Measurements from ENCODE around the gene EMX2.
"Not testable (repeated sequence)": the region's sequence is repeated elsewhere in the genome, so short reads cannot be mapped to it uniquely, and the experiment has no call there.

Gene EMX2

DNA sequence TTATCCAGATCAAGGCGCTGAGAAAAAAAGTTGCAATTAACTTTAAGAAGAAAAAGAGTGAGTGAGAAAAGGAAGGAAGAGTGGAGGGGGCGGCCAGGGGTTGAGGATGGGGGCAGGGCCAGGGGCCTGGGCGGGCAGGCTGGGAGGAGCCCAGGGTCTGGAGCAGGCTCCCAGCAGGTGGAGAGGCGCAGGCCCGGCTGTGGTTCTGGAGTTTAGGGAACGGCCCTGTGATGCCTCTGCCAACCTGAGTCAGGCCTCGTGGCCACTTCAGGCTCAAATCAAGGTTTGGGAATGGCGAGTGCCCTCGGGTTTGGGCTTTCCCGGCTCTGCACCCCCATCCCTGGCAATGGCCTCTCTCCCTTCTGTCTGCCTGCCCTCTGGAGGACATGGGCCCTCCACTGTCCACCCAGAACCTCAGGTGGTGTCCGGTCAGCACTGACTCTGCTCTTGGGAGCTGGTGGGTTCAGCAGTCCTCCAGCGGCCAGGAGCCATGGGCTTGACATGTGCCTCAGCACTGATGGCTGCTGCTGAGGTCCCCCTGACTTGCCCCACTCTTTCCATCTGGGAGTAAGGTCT lies 41.0 kb upstream of the EMX2 start:
- H3K27me3 ChIP-seq (replicated peaks in 2 of 5; ENCODE audit: control insufficient read depth in 4 of 5, insufficient read depth in 5 of 5, low read length in 4 of 5): peaks cover 0 to 28% (median 22%) of the 10 kb centered on the region in 5 experiments
- DNase-seq: no peak
- H3K27ac ChIP-seq (ENCODE audit: insufficient read depth in 1 of 2, low read depth in 1 of 2, low read length in 2 of 2, poor library complexity in 1 of 2, severe bottlenecking in 2 of 2): no peak overlapping the region
- no peak overlapping the region for H3K4me3 ChIP-seq (ENCODE audit: control insufficient read depth in 1 of 7, extremely low read depth in 1 of 7, insufficient read depth in 4 of 7, low read depth in 2 of 7, low read length in 6 of 7)
- H3K36me3 ChIP-seq (ENCODE audit: control insufficient read depth in 4 of 4, insufficient read depth in 4 of 4, low read length in 3 of 4): no peaks in the 10 kb centered on the region
- no peaks in the 10 kb centered on the region for H3K9me3 ChIP-seq (ENCODE audit: control extremely low read depth in 1 of 5, control insufficient read depth in 4 of 5, insufficient read depth in 2 of 5, low read depth in 1 of 5, low read length in 4 of 5)
- POLR2A ChIA-PET: no interaction called here
- CTCF ChIA-PET: no interaction called here
- H3K4me1 ChIP-seq (ENCODE audit: control extremely low read depth in 1 of 4, control insufficient read depth in 4 of 4, insufficient read depth in 4 of 4, low read length in 3 of 4): peaks cover 0 to 2% (median 0%) of the 10 kb centered on the region in 4 experiments
- 98% methylated on average over 11 of the region's 12 CpGs for WGBS (ENCODE audit: insufficient coverage)

DNA sequence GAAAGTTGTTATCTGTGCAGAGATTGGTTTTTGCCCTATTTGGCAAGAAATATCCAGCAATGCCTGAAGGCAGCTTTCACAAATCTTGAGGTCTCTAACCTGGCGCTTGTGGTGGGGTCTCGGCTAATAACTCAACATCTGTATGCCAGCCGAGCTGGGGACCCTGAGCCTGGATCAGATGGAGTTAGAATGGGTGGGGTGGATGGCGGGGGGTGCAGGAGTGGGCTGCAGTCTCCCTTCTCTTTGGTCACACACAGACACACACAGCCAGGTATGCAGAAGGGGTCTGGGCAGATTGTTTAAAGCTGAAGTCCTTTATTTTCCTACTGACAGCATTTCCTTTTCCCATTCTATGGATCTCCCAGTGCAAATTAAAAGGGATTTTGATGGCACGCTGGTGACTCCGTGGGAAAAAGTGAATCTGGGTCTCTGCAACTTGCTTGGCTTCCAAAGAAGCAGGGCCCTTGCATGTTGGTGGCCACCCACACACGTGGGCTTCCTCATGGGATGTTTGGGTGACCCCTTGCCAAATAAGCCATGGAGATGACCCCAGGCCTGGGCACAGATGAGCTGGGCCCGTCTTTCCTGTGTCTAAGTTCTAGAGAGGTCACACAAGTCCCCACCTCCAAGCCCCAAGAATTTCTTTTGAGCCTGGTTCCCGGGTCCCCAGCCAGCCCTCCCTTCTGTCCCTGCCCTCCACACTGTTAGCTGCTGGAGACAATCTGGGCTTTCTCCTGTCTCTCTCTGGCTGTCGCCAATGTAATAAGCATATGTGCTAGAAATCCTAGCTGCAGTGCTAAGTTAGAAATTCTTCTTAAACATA lies 39.9 kb upstream of the EMX2 start:
- Histone ChIP-seq H3K36me3 (ENCODE audit: control insufficient read depth in 4 of 4, insufficient read depth in 4 of 4, low read length in 3 of 4) (no peaks in the 10 kb centered on the region), H3K4me3 (ENCODE audit: control insufficient read depth in 1 of 7, extremely low read depth in 1 of 7, insufficient read depth in 4 of 7, low read depth in 2 of 7, low read length in 6 of 7) (no peak overlapping the region), H3K9me3 (ENCODE audit: control extremely low read depth in 1 of 5, control insufficient read depth in 4 of 5, insufficient read depth in 2 of 5, low read depth in 1 of 5, low read length in 4 of 5) (peaks cover 0 to 2% (median 0%) of the 10 kb centered on the region in 5 experiments), H3K4me1 (ENCODE audit: control extremely low read depth in 1 of 4, control insufficient read depth in 4 of 4, insufficient read depth in 4 of 4, low read length in 3 of 4) (no peaks in the 10 kb centered on the region), H3K27me3 (replicated peaks in 2 of 5; ENCODE audit: control insufficient read depth in 4 of 5, insufficient read depth in 5 of 5, low read length in 4 of 5) (peaks cover 0 to 30% (median 24%) of the 10 kb centered on the region in 5 experiments), H3K27ac (ENCODE audit: insufficient read depth in 1 of 2, low read depth in 1 of 2, low read length in 2 of 2, poor library complexity in 1 of 2, severe bottlenecking in 2 of 2) (no peak overlapping the region)
- no peak for DNase-seq
- 73% methylated on average over 4 of the region's 10 CpGs for WGBS (ENCODE audit: insufficient coverage)
- ChIA-PET POLR2A (no interaction called here), CTCF (no interaction called here)

DNA sequence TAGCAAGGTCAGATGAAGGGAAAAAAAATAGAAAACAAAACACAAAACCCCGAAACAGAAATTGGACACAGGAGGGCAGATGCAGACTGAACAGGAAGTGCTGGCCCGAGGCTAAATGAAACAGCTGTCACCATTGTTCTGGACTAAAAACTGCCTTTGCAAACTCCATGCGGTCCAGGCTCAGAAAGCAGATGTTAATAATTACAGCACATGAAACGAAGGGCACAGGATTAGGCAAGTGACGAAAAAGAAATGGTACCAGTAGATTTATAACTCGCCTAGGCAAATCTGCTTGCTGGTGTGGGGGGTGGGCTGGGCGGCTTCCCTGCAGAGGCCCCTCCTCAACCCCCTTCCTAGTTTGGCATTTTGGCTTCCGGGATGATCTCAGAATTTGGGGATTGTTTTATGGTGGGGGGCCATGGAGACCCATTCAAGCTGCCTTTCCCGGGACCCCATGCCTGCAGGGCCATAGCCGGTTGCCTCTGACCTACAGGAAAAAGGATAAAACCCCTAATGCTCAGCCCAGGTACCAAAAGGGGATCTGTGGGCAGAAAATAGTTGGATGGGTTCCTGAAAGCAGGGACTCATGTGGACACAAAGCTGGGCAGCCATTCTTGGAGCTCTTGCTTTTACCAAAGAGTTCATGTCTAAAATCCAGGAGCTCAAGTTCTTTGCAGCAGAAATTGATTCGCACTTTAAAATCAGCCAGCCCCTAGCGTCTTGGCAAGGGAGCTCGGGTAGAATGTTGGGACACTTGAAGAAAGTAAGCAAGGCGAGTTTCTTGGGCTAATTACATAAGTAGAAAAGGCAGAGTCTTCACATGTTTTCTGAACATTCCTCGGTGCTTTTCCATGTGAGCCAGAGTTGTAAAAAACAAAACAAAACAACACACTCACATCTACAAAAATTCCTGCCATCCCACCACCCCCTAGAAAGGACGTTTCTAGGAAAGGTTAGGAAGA lies 39.0 kb upstream of the EMX2 start:
- Histone ChIP-seq H3K36me3 (ENCODE audit: control insufficient read depth in 4 of 4, insufficient read depth in 4 of 4, low read length in 3 of 4) (no peaks in the 10 kb centered on the region), H3K27me3 (replicated peaks in 2 of 5; ENCODE audit: control insufficient read depth in 4 of 5, insufficient read depth in 5 of 5, low read length in 4 of 5) (peaks cover 0 to 30% (median 21%) of the 10 kb centered on the region in 5 experiments), H3K4me3 (ENCODE audit: control insufficient read depth in 1 of 7, extremely low read depth in 1 of 7, insufficient read depth in 4 of 7, low read depth in 2 of 7, low read length in 6 of 7) (no peak overlapping the region), H3K9me3 (ENCODE audit: control extremely low read depth in 1 of 5, control insufficient read depth in 4 of 5, insufficient read depth in 2 of 5, low read depth in 1 of 5, low read length in 4 of 5) (peaks cover 0 to 2% (median 0%) of the 10 kb centered on the region in 5 experiments), H3K4me1 (ENCODE audit: control extremely low read depth in 1 of 4, control insufficient read depth in 4 of 4, insufficient read depth in 4 of 4, low read length in 3 of 4) (no peaks in the 10 kb centered on the region), H3K27ac (ENCODE audit: insufficient read depth in 1 of 2, low read depth in 1 of 2, low read length in 2 of 2, poor library complexity in 1 of 2, severe bottlenecking in 2 of 2) (no peak overlapping the region)
- POLR2A ChIA-PET: no interaction called here
- DNase-seq: peak in 2 of 3 donors; percentile 6 to 23
- WGBS (ENCODE audit: insufficient coverage): 56% methylated on average over 11 of the region's 16 CpGs
- CTCF ChIA-PET: no interaction called here

DNA sequence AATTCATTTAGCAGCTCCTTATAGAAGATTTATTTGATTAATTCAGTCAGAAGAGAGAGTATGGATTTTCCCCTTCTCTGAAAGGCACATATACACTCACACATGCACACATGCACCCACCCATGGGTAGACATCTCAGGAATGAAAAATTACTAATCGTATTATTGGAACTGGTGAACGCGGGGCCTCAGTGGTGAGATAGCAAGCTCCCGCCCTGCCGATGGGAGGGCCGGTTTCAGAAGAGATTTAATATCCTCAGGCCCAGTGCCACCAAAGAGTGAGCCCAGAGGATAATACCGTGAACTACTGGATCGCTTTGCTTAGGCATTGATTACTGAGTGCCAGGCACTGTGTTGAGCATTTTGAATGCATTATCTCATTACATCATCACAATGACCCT lies 38.0 kb upstream of the EMX2 start:
- peaks cover 0 to 2% (median 0%) of the 10 kb centered on the region in 5 experiments for H3K9me3 ChIP-seq (ENCODE audit: control extremely low read depth in 1 of 5, control insufficient read depth in 4 of 5, insufficient read depth in 2 of 5, low read depth in 1 of 5, low read length in 4 of 5)
- H3K4me3 ChIP-seq (ENCODE audit: control insufficient read depth in 1 of 7, extremely low read depth in 1 of 7, insufficient read depth in 4 of 7, low read depth in 2 of 7, low read length in 6 of 7): no peak overlapping the region
- CTCF ChIA-PET: interaction anchor here (1.3 kb wide), 1 partner anchor 8 kb away, joined by 3 read pairs; no protein-coding TSS in a partner anchor
- 96% methylated on average over 7 of the region's 8 CpGs for WGBS (ENCODE audit: insufficient coverage)
- H3K36me3 ChIP-seq (ENCODE audit: control insufficient read depth in 4 of 4, insufficient read depth in 4 of 4, low read length in 3 of 4): no peaks in the 10 kb centered on the region
- DNase-seq: no peak
- POLR2A ChIA-PET: no interaction called here
- no peaks in the 10 kb centered on the region for H3K4me1 ChIP-seq (ENCODE audit: control extremely low read depth in 1 of 4, control insufficient read depth in 4 of 4, insufficient read depth in 4 of 4, low read length in 3 of 4)
- no peak overlapping the region for H3K27ac ChIP-seq (ENCODE audit: insufficient read depth in 1 of 2, low read depth in 1 of 2, low read length in 2 of 2, poor library complexity in 1 of 2, severe bottlenecking in 2 of 2)
- H3K27me3 ChIP-seq (replicated peaks in 2 of 5; ENCODE audit: control insufficient read depth in 4 of 5, insufficient read depth in 5 of 5, low read length in 4 of 5): peaks cover 0 to 32% (median 18%) of the 10 kb centered on the region in 5 experiments

DNA sequence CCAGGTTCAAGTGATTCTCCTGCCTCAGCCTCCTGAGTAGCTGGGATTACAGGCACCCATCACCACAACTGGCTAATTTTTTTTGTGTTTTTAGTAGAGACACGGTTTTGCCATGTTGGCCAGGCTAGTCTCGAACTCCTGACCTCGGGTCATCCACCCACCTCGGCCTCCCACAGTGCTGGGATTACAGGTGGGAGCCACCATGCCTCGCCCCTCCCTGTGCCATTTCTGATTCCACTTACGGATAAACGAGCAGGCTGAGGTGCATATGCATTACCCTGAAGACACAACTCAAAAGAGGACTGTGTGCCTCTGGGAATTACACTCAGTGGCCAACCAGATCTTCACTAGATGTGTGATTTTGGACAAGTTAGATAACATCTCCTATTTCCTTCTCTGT lies 35.5 kb upstream of the EMX2 start:
- WGBS (ENCODE audit: insufficient coverage): 100% methylated on average over 7 of the region's 7 CpGs
- H3K9me3 ChIP-seq (ENCODE audit: control extremely low read depth in 1 of 5, control insufficient read depth in 4 of 5, insufficient read depth in 2 of 5, low read depth in 1 of 5, low read length in 4 of 5); H3K27ac ChIP-seq (ENCODE audit: insufficient read depth in 1 of 2, low read depth in 1 of 2, low read length in 2 of 2, poor library complexity in 1 of 2, severe bottlenecking in 2 of 2); H3K36me3 ChIP-seq (ENCODE audit: control insufficient read depth in 4 of 4, insufficient read depth in 4 of 4, low read length in 3 of 4); DNase-seq; POLR2A ChIA-PET; H3K4me3 ChIP-seq (ENCODE audit: control insufficient read depth in 1 of 7, extremely low read depth in 1 of 7, insufficient read depth in 4 of 7, low read depth in 2 of 7, low read length in 6 of 7); CTCF ChIA-PET; H3K4me1 ChIP-seq (ENCODE audit: control extremely low read depth in 1 of 4, control insufficient read depth in 4 of 4, insufficient read depth in 4 of 4, low read length in 3 of 4): not testable (repeated sequence)
- peaks cover 0 to 36% (median 21%) of the 10 kb centered on the region in 5 experiments for H3K27me3 ChIP-seq (replicated peaks in 2 of 5; ENCODE audit: control insufficient read depth in 4 of 5, insufficient read depth in 5 of 5, low read length in 4 of 5)

DNA sequence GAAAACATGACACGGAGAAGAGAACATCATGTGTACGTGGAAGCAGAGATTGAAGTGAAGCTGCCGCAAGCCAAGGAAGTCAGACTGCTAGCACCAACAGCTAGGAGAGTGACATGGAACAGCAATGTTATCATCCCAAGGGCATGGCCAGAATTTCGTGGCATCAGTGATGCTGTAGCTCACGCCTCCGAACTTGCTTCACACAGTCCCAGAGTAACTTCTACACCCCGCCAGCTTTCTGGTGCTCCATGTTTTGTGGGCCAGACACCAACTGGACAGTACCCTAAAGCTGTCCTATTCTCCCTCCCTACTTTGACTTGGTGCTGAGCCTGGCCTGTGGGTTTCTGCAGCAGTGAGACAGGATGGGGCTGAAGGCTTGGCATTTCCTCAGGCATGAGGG lies 33.0 kb upstream of the EMX2 start:
- DNase-seq: no peak
- no peaks in the 10 kb centered on the region for H3K4me1 ChIP-seq (ENCODE audit: control extremely low read depth in 1 of 4, control insufficient read depth in 4 of 4, insufficient read depth in 4 of 4, low read length in 3 of 4)
- no peak overlapping the region for H3K27ac ChIP-seq (ENCODE audit: insufficient read depth in 1 of 2, low read depth in 1 of 2, low read length in 2 of 2, poor library complexity in 1 of 2, severe bottlenecking in 2 of 2)
- peaks cover 0 to 49% (median 16%) of the 10 kb centered on the region in 5 experiments for H3K27me3 ChIP-seq (replicated peaks in 2 of 5; ENCODE audit: control insufficient read depth in 4 of 5, insufficient read depth in 5 of 5, low read length in 4 of 5)
- CTCF ChIA-PET: no interaction called here
- H3K36me3 ChIP-seq (ENCODE audit: control insufficient read depth in 4 of 4, insufficient read depth in 4 of 4, low read length in 3 of 4): no peaks in the 10 kb centered on the region
- H3K4me3 ChIP-seq (ENCODE audit: control insufficient read depth in 1 of 7, extremely low read depth in 1 of 7, insufficient read depth in 4 of 7, low read depth in 2 of 7, low read length in 6 of 7): no peak overlapping the region
- H3K9me3 ChIP-seq (ENCODE audit: control extremely low read depth in 1 of 5, control insufficient read depth in 4 of 5, insufficient read depth in 2 of 5, low read depth in 1 of 5, low read length in 4 of 5): peaks cover 0 to 2% (median 0%) of the 10 kb centered on the region in 5 experiments
- POLR2A ChIA-PET: no interaction called here
- WGBS (ENCODE audit: insufficient coverage): 90% methylated on average over 7 of the region's 7 CpGs
